H9 (cell line): ENCODE data around the gene SMPX. TPM values are rescaled to one million over a fixed set of nuclear protein-coding genes. Genes with fewer than 3 reads are reported as not detected.

Experiments used
- DNase-seq: peaks from one replicate; pipeline ENCODE4 v3.0.0-alpha.2; 2017
- H2AFZ ChIP-seq: one replicate; pipeline ENCODE4 v1.6.1; 2013; ENCODE audit warnings: mild to moderate bottlenecking, low read length, control low read depth, moderate library complexity
- H2AK5ac ChIP-seq: 2 replicates; pipeline ENCODE4 v1.6.1; 2013; ENCODE audit warnings: low read length, control low read depth, mixed read lengths; ENCODE audit not compliant: insufficient read length
- H2BK120ac ChIP-seq: one replicate; pipeline ENCODE4 v1.6.1; 2013; ENCODE audit warnings: low read depth, mild to moderate bottlenecking, low read length, control low read depth, inconsistent platforms; ENCODE audit not compliant: poor library complexity, severe bottlenecking
- H2BK12ac ChIP-seq: 2 replicates; pipeline ENCODE4 v1.6.1; 2013; ENCODE audit warnings: low read length, control low read depth, mixed read lengths, low read depth; ENCODE audit not compliant: insufficient read length
- H2BK15ac ChIP-seq: 2 replicates; pipeline ENCODE4 v1.6.1; 2013; ENCODE audit warnings: low read depth, low read length, control low read depth
- H2BK20ac ChIP-seq: one replicate; pipeline ENCODE4 v1.6.1; 2013; ENCODE audit warnings: low read depth, mild to moderate bottlenecking, low read length, control low read depth, inconsistent platforms; ENCODE audit not compliant: poor library complexity, severe bottlenecking
- H2BK5ac ChIP-seq: 2 replicates; pipeline ENCODE4 v1.6.1; 2013; ENCODE audit warnings: low read length, control low read depth, mixed read lengths; ENCODE audit not compliant: insufficient read length
- H3K14ac ChIP-seq: 2 replicates; pipeline ENCODE4 v1.6.1; 2013; ENCODE audit warnings: low read length, control low read depth; ENCODE audit not compliant: insufficient read depth
- H3K18ac ChIP-seq: 2 replicates; pipeline ENCODE4 v1.6.1; 2013; ENCODE audit warnings: low read depth, mild to moderate bottlenecking, mixed read lengths, low read length, control low read depth; ENCODE audit not compliant: insufficient read length
- H3K23ac ChIP-seq: 2 replicates; pipeline ENCODE4 v1.6.1; 2013; ENCODE audit warnings: low read length, control low read depth, mixed read lengths, low read depth; ENCODE audit not compliant: insufficient read length
- H3K23me2 ChIP-seq: 2 replicates; pipeline ENCODE4 v1.6.1; 2013; ENCODE audit warnings: low read depth, mild to moderate bottlenecking, mixed read lengths, low read length, control low read depth; ENCODE audit not compliant: insufficient read length, poor library complexity, severe bottlenecking
- H3K27ac ChIP-seq: 2 replicates; pipeline ENCODE4 v1.5.1; 2013; ENCODE audit warnings: low read length, control low read depth, mixed read lengths, low read depth; ENCODE audit not compliant: insufficient read length
- H3K27me3 ChIP-seq: 2 replicates; pipeline ENCODE4 v1.6.1; 2013; ENCODE audit warnings: low read length, control low read depth, inconsistent platforms; ENCODE audit not compliant: insufficient read depth
- H3K4ac ChIP-seq: 2 replicates; pipeline ENCODE4 v1.6.1; 2013; ENCODE audit warnings: low read depth, mild to moderate bottlenecking, control low read depth, inconsistent platforms, low read length, moderate library complexity
- H3K4me1 ChIP-seq: 2 replicates; pipeline ENCODE4 v1.6.1; 2013; ENCODE audit warnings: low read length, control low read depth, inconsistent platforms; ENCODE audit not compliant: insufficient read depth
- H3K4me2 ChIP-seq: 2 replicates; pipeline ENCODE4 v1.6.1; 2013; ENCODE audit warnings: low read length, control low read depth, mixed read lengths; ENCODE audit not compliant: insufficient read length, insufficient read depth
- H3K56ac ChIP-seq: 2 replicates; pipeline ENCODE4 v1.6.1; 2013; ENCODE audit warnings: low read depth, mild to moderate bottlenecking, mixed read lengths, low read length, control low read depth; ENCODE audit not compliant: insufficient read length
- H3K79me1 ChIP-seq: 2 replicates; pipeline ENCODE4 v1.6.1; 2013; ENCODE audit warnings: low read depth, mild to moderate bottlenecking, moderate library complexity, low read length, control low read depth, inconsistent platforms; ENCODE audit not compliant: insufficient read depth, poor library complexity, severe bottlenecking
- H3K79me2 ChIP-seq: 2 replicates; pipeline ENCODE4 v1.6.1; 2013; ENCODE audit warnings: low read length, control low read depth, inconsistent platforms; ENCODE audit not compliant: insufficient read depth
- H3K9ac ChIP-seq: 2 replicates; pipeline ENCODE4 v1.6.1; 2013; ENCODE audit warnings: low read length, control low read depth, mixed read lengths; ENCODE audit not compliant: insufficient read length; ENCODE audit errors: extremely low read depth
- H3K9me3 ChIP-seq: one replicate; pipeline ENCODE4 v1.6.1; 2013; ENCODE audit warnings: low read depth, low read length, inconsistent platforms; ENCODE audit not compliant: control insufficient read depth
- H3T11ph ChIP-seq: one replicate; pipeline ENCODE4 v1.6.1; 2013; ENCODE audit warnings: mild to moderate bottlenecking, low read length, control low read depth, inconsistent platforms
- H4K20me1 ChIP-seq: one replicate; pipeline ENCODE4 v1.6.1; 2013; ENCODE audit not compliant: control insufficient read depth, insufficient read length, insufficient read depth
- H4K5ac ChIP-seq: 2 replicates; pipeline ENCODE4 v1.6.1; 2013; ENCODE audit warnings: low read depth, mild to moderate bottlenecking, mixed read lengths, low read length, control low read depth; ENCODE audit not compliant: insufficient read length
- H4K8ac ChIP-seq: replicated peaks from 2 replicates; pipeline ENCODE4 v1.6.1; 2013; ENCODE audit warnings: low read length, control low read depth, mixed read lengths, low read depth; ENCODE audit not compliant: insufficient read length
- H4K91ac ChIP-seq: 2 replicates; pipeline ENCODE4 v1.6.1; 2013; ENCODE audit warnings: low read depth, mild to moderate bottlenecking, moderate library complexity, mixed read lengths, low read length, control low read depth; ENCODE audit not compliant: insufficient read length
- H3K27ac Mint-ChIP-seq, 3 experiments: 2 replicates in 2 of 3; 3 replicates in 1 of 3; pipeline ENCODE4 v1.8.0; 2020 to 2021; ENCODE audit warnings: mixed read lengths in 3 of 3, mild to moderate bottlenecking in 1 of 3, moderate library complexity in 1 of 3
- H3K27me3 Mint-ChIP-seq: 2 replicates; pipeline ENCODE4 v1.8.0; 2021; ENCODE audit warnings: low read depth, mild to moderate bottlenecking, moderate library complexity, mixed read lengths
- H3K36me3 Mint-ChIP-seq, 3 experiments: 2 replicates in 2 of 3; 3 replicates in 1 of 3; pipeline ENCODE4 v1.8.0; 2020 to 2021; ENCODE audit warnings: low read depth in 3 of 3, mixed read lengths in 3 of 3; ENCODE audit not compliant: insufficient read depth in 1 of 3
- H3K4me1 Mint-ChIP-seq, 2 experiments: 2 replicates each; pipeline ENCODE4 v1.8.0; 2020; ENCODE audit warnings: mixed read lengths in 2 of 2
- H3K4me3 Mint-ChIP-seq, 2 experiments: 2 replicates in 1 of 2; 3 replicates in 1 of 2; pipeline ENCODE4 v1.8.0; 2020 to 2021; ENCODE audit warnings: mild to moderate bottlenecking in 2 of 2, mixed read lengths in 2 of 2, moderate library complexity in 1 of 2
- H3K9me3 Mint-ChIP-seq, 2 experiments: 2 replicates in 1 of 2; 3 replicates in 1 of 2; pipeline ENCODE4 v1.8.0; 2020; ENCODE audit warnings: mild to moderate bottlenecking in 2 of 2, mixed read lengths in 2 of 2, moderate library complexity in 1 of 2
- CTCF ChIP-seq: fragments of 200-600 bp; sonication (generic); conservative IDR thresholded peaks from 3 replicates; pipeline ENCODE4 v1.8.0; 2021; ENCODE audit warnings: antibody characterized with exemption, mild to moderate bottlenecking
- WGBS: extraction: QIAGEN DNeasy Blood & Tissue Kit; methylation state at CpG from one replicate; pipeline ENCODE4 v1.1.7; 2013; ENCODE audit warnings: missing lambda C conversion rate, low lambda C conversion rate, mixed read lengths; ENCODE audit not compliant: insufficient read length; ENCODE audit errors: extremely low coverage; 5-methylcytosine and 5-hydroxymethylcytosine counted together
- total RNA-seq: library from RNA; stranded (reverse); gene quantifications from 2 replicates; pipeline ENCODE4 v1.2.1, GENCODE V29; 2021

SMPX gene
- total RNA-seq, 1 experiment from 2014 or later, result not detected

GRCh38 chrX:21660156-21660555, 97.8 kb downstream of the SMPX start:
- Histone ChIP-seq H3K18ac (no peak overlapping the region), H3K27me3 (no peaks in the 10 kb centered on the region), H2BK15ac (no peak overlapping the region), H4K8ac (no peak overlapping the region), H3K4me1 (no peaks in the 10 kb centered on the region), H3K14ac (no peak overlapping the region), H4K91ac (no peak overlapping the region), H2AK5ac (no peak overlapping the region), H3K4ac (no peak overlapping the region), H2BK120ac (no peak overlapping the region), H3K79me1 (no peaks in the 10 kb centered on the region), H3K79me2 (no peaks in the 10 kb centered on the region), H3K9ac (no peak overlapping the region), H3K9me3 (peaks cover 17% of the 10 kb centered on the region), H3K23ac (no peak overlapping the region), H2BK20ac (no peak overlapping the region), H4K5ac (no peak overlapping the region), H3T11ph (no peak overlapping the region), H2BK12ac (no peak overlapping the region), H2AFZ (no peak overlapping the region), H3K56ac (no peak overlapping the region), H2BK5ac (no peak overlapping the region), H3K27ac (no peak overlapping the region), H3K23me2 (no peaks in the 10 kb centered on the region), H3K4me2 (no peak overlapping the region), H4K20me1 (no peaks in the 10 kb centered on the region)
- Mint-ChIP-seq H3K9me3 (peaks cover 3 to 32% of the 10 kb centered on the region in 2 experiments; a peak in 4 of 5 replicates), H3K36me3 (peaks cover 0 to 3% (median 2%) of the 10 kb centered on the region in 3 experiments; a peak in 3 of 7 replicates), H3K4me3 (no peak overlapping the region), H3K4me1 (peaks cover 0 to 3% of the 10 kb centered on the region in 2 experiments; a peak in 1 of 4 replicates), H3K27ac (no peak overlapping the region), H3K27me3 (no peaks in the 10 kb centered on the region; the same call in 1 of the 2 replicates)
- no peak for TF ChIP-seq CTCF
- no peak for DNase-seq
- no CpG with 5 or more reads among the region's 2 CpGs for WGBS
